Measurements from ENCODE around the gene CDK11A.
A peak's percentile ranks its signal among the peaks of the same experiment; 100 is the strongest.
"Not testable (repeated sequence)": the region's sequence is repeated elsewhere in the genome, so short reads cannot be mapped to it uniquely, and the experiment has no call there.

Gene CDK11A

DNA sequence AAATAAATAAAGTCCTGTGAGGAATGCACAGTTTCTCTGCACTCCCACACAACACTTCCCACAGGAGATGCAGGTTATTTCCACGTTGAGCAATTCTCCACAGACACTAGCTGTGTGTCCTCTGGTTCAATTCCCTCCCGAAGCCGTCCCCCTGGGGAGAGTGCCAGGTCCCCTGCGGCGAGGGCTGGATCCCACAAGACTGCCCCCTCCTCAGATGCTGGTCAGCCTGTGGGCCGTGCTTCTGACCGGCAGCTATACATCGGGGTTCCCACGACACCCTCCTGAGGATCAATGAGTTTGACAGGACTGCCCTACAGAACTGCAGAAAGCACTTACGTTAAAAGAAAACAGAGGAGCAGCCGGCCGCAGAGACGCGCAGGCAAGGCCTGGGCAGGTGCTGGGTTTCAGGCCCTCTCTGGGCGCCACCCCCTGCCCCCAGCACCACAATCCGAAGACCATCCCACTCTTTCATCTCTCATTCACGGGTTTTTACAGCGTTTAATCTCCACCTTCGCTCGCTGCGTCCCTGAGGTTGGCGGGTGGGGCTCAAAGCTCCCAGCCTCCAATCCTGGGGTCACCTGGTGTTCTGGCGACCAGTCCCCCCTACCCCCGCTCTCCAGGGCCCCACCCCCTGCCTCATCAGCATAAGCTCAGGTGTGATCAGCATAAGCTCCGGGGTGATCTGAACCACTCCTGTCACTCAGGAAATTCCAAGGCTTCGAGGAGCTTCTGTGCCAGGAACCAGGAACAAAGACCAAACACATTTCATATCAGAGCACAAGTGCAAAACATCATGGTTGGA, 40.9 kb downstream of the CDK11A start:
- DNase-seq, result no peak

DNA sequence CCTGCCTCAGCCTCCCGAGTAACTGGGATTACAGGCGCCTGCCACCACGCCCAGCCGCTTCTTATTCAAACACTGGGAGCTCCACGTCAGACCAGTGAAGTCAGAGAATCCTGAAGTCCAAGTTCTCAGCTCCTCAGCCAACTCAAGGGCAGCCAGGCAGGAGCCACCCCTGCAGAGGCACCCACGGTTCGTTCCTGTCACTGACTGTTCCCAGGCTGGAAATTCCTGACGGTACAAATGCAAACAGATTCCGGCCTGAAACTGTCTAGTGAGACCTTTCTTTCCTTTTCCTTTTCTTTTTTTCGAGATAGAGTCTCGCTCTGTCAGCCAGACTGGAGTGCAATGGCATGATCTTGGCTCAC, 43.3 kb downstream of the CDK11A start:
- DNase-seq, result no peak

DNA sequence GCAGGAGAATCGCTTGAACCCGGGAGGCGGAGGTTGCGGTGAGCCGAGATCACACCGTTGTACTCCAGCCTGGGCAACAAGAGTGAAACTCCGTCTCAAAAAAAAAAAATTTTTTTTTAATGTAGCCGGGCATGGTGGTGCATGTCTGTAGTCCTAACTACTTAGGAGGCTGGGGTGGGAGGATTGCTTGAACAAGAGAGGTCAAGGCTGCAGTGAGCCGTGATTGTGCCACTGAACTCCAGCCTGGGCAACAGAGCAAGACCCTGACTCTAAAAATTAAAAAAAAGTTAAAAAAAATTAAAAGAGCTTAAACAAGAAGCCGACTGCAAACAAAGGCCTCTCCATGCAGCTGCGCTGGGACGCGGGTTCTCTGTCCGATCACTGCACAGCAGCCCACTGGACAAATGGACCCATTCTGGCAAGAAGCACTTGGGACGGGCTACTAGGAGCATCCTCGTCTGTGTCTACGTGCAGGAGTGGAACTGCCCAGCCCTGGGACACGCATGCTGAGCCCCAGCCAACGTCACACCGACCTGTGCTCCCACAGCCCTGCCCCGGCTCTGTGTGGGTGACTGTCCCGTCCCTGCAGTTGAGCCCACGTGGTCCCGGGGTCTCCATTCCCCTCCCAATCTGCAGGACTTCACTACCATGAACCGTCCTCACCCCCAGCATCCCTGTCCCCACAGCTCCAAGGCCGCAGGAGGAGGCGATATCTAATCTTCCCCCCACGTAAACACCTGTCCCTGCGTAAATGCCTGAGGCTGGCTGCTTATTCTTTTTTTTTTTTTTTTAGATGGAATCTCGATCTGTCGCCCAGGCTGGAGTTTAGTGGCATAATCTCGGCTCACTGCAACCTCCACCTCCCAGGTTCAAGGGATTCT, 43.9 kb downstream of the CDK11A start:
- no peak for DNase-seq

DNA sequence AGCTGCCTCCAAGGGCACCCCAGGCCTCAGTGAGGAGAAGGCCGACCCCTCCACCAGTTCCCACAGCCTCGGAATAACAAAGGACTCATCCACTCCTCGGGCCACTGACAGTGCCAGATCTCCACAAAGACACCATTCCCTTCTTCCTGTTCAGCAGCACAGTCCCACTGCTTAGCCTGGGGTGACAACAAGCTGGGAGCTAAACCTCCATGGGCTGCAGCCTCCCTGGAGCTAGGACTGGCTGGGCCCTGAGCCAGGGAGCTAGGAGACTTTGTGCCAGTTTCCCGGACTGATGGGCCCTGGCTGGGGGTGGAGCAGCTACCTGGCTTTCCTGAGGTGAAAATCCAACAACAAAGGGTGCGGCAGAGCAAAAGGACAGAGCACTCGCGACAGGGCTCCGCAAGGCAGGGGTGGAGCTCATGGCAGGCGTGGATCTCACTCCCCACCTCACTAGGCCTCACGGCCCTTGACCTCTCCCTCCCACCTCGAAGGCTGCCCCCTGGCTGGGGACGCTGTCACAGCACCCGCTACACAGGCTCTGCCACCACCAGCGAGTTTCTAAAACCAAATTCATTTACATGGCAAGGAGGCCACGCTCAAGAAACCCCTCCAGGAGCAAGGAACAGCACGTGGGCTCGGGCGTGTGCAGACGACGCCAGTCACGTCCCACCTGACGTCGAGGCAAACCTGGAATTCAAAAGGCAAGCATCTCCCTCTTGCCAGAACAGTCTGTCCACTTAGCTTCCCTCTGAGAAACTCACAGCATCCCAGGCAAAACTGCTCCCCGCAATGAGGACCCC, 45.4 kb downstream of the CDK11A start:
- DNase-seq, result no peak

DNA sequence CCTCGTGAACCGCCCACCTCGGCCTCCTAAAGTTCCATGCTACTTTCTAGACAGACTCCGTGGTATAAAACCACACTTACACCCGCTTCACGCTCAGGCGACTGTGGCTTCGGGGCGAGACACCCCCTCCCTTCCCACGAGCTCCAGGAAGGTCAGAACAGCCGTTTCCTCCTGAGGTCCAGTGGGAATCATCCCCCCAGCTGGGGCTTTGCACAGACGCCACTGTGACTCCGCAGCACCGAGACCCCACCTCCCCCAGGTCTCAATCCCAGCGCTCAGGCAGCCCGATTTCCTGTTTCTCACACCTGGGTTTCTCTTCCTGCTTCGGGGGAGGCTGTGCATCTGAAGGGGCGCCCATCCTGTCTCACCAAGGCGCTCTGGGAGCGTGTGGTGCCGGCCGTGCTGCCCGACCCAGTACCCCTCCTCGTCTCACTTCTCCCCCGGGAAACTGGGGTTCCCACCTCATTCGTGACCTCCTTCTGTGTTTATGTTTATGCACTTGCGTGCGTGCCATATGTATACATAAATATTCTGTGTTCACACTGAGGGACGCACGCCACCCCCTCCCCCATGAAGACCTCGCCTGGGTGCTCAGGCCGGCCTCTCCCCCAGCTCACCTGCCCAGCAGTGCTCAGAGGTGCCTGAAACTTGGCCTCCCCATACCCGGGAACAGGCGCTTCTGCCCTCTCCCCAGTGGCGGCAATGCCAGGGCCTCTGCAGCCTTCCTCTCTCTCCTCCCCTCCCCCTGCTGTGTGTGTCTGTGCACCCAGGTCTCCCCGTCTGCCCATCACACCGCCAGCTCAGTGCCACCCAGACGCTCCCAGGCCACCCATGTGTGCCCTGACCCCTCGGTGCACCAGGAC, 46.2 kb downstream of the CDK11A start:
- DNase-seq, result peak; percentile 37

DNA sequence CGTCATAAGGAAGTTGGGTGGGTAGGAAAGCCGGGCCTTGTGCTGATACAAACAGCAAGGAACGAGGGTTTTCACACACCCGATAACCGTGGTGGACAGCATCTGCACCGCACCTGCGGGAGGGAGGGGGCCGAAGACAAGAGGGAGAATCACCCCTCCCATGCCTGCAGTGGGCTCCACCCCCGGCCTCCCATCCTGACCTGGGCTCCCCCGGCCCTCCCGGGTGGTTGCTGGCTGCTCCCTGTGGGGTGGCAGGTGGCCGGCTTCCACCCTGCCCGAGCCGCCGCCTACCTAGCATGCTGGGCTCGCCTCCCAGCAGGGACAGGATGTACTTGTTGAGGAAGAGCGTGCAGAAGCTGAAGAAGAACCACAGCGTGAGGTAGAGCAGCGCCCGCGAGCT, 48.1 kb downstream of the CDK11A start:
- DNase-seq, result not testable (repeated sequence)

DNA sequence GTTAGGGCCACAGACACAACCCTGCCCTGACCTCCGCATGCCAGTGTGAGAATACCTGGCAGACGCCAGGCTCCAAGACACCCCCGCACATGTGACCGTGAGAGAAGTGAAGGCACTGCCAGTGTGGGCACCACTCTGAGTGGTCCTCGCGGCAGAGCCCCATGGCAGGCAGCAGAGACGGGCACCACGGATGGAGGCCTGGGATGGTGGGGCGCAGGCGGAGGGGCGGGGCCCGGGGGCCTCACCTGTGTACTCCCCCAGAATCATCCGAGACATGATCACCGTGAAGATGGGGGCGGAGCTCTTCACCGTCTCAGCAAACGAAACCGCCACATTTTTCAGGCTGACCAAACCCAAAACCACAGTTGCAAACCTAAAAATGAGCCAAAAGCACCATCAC, 48.9 kb downstream of the CDK11A start:
- not testable (repeated sequence) for DNase-seq

DNA sequence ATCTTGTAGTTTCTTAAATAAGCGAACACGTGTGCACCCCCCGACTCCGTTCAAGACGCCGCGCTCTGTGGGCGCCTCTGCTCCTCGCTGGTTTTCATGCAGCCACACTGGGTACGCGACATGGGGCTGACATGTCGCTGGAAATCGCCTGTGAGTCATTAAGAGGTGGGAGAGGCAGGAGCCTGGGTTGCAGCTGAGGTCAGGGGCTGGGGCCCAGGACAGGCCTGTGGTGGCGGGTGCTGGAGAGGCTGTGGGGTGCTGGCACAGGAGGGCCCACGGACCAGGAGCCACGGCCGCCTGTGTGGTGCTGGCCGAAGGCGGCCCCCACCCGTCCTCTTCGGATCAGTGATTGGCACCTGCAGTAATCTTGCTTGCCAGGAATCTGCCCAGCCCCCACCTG, 49.4 kb downstream of the CDK11A start:
- DNase-seq, result not testable (repeated sequence)

DNA sequence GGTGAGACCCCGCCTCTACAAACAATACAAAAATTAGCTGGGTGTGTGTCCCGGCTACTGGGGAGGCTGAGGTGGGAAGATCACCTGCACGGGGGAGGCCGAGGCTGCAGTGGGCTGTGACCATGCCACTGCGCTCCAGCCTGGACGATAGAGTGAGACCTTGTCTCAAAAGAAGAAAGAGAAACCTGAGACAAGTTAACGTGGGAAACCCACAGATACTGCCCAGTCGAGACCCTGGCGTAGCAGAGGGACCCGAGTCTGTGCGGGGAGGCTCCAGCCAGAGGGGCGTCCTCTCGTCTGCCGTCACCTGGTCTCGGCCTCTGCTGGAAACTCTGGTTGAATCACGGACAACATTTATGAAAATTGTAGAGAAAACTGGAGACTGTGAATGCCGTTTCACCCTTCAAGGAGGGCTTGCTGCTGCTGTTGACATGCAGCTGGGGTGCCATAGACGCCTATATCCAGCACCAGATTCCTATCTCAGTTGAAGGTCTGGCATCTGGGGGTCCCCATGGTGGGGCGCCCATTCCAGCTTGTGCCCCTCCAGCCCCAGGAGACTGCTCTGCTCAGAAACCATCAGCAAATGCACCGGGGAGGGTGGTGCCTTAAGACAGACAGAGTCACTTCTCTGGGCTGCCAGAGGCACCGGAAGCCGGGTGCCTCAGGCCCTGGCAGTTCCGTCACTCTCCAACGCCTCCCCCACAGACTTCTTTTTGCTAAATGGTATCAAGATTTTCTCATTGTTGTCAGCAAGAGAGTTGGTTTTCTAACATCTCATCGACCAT, 51.8 kb downstream of the CDK11A start:
- DNase-seq, result no peak

DNA sequence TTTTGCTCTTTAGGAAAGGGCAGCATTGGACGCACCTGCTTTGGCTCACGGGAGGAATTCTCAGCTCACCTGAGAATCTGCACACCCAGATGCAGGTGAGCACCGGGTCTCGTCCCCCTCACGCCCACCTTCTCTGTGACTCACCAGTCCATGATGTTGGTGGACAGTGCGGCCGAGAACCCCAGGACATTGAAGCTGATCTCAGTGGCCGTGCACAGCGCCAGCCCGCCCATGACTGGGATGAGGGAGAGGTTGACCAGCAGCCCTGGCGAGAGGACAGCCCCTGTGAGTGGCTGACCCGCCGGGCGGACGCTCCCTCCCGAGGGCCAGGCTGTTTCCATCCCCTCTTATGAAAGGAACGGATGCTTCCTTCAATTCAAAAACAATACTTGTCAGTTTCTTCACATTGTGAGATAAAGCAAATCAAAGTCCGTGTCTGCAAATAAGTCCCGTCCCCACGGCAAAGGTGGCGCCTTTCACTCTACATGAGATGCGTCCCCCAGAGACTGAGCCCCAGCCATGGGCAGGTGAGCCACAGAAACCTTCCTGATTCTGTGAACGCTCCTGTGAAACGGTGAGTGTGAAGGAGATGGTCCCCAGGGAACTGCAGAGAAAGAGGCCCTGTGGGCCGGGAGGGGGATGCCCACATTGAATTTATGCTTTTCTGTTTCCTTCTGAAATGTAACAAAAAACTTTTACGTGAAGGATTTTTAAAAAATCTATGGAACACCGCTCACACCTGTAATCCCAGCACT, 52.6 kb downstream of the CDK11A start:
- no peak for DNase-seq

DNA sequence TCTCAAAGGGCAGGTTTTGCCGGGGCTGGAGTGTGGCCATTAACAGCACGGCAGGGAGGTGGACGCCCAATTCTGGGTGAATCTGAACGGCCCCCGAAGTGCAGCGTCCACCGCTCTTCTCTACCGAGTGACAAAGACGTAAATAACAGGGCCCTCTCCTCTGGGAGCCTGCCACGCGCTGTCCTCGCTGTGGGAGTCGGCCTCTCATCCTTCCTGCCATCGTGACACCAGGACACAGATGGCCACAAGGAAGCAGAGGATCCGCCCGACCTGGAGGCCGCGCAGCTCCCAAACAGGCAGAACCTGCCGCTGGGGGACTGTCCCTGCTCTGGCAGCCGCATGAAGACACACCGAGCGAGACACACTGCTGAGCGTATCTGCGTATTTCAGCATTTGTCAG, 53.3 kb downstream of the CDK11A start:
- DNase-seq, result no peak

DNA sequence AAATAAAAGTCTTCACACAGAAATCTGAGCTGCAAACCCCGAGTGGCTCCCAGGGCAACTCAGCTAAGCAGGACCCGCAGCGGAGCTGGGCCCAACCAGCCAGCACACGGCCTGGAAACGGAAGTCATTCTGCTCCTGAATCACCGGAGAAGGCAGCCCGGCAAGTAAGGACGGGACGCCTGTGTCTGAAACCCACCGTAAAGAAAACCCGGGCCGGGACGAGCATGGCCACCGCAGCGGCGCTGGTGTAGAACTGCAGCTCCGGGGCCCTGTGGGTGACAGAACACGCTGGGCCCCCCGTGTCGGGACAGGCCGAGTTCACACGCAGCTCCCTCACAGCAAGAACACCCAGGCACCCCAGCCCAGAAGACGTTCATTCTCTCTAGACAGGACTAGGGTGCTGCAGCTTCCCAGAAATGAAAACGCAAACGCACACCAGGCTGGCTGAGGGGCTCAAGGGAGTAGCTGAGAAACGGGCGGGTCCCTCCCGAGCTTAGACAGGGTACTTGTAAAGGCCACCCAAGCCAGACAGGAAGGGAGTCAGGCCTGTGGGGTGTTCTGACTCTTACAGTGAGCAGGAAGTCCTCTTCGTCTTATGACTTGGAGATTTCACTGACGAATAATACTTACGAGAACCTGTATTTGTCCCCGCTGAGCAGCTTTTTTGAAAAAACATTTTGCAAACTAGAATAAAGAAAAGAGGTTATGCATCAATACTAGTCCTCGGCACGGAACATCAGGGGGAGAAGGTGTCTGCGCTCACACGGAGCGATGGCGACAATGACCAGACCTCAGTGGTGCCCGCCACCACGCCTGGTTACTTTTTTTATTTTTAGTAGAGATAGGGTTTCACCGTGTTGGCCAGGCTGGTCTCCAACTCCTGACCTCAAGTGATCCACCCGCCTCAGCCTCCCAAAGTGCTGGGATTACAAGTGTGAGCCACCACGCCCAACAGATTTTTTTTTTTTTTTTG, 54.4 kb downstream of the CDK11A start:
- DNase-seq, result no peak

DNA sequence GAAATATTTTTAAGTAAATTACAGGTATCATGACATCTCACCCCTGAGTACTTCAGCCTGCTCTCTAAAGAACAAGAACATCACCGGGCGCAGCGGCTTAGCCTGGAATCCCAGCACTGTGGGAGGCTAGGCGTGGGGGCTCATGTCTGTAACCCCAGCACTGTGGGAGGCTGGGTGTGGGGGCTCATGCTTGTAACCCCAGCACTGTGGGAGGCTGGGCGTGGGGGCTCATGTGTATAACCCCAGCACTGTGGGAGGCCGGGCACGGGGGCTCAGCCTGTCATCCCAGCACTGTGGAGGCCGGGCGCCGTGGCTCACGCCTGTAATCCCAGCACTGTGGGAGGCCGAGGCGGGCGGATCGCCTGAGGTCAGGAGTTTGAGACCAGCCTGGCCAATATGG, 57.6 kb downstream of the CDK11A start:
- DNase-seq, result no peak

DNA sequence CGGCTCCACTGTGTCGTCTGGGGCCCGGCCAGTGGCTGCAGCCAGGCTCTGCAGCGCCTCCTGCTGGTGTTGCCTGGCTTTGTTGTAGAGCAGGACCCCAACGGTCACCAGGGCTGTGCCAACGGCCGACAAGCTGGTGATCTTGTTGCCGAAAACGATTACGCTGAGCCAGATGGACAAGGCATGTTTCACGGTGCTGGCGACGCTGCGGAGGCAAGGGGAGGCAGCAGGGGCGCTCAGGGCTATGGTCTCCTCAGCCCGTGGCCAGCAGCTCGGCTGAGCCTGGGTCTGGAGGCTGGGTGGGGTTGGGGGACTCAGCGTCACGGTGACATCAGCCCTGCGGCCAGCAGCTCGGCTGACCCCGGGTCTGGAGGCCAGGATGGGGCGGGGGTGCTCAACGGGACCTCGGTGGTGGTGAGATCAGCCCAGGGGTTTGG, 58.3 kb downstream of the CDK11A start:
- no peak for DNase-seq

DNA sequence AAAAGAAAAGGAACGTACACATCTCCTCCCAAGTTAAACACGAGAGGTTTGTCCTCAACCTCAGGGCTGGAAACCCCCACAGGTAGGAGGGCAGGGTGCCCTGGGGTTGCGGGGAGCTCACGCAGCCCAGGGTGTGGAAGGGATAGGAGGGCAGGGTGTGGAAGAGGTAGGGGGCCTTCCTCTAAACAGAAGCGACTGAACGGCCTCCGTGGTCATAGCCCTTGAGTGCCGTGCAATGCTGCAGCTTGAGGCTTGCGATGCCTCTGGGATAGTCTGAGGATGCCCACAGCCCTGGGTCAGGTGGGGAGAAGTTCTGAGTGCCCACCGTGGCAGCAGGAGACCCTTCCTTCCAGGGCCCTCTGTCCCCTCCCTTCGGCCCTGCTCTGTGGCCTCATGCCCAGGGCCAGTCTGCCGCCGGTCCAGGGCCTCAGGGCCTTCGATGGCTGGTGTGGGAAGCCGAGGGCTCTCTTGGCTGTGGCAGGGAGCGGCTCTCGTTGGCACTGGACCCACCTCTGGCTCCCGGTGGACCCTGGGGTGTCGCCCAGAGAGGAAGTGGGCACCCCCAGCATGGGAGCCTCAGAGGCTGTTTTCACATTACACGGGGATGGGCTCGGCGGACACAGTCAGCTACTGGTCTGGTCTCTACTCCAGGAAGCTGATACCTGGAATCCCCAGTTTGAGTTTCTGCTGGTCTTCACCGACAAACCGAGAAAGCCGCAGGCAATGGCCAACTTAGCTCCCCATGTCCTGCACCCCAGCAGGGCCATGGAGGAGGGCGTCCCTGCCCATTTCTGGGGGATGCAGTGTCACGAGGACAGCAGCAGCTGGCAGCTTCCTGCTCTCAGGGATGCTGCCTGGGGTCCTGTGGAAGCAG, 59.0 kb downstream of the CDK11A start:
- no peak for DNase-seq

DNA sequence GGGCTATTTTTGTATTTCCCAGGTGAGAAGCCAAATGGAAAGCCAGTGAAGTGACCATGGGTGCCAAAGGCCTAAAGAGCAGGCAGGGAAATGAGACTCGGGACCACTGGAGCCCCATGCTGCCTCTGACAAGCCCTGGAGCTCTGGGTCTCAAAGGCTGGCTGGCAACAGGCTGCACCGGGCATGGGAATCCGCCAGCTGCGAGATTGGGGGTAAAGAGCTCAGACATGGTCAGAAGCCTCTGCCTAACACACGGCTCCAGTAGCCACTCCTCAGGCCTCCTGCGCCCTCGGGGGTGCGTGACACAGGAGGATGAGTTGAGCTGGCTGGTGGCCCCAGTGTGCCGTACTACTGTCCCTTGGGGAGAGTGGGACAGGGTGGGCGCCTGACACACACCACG, 59.8 kb downstream of the CDK11A start:
- not testable (repeated sequence) for DNase-seq

DNA sequence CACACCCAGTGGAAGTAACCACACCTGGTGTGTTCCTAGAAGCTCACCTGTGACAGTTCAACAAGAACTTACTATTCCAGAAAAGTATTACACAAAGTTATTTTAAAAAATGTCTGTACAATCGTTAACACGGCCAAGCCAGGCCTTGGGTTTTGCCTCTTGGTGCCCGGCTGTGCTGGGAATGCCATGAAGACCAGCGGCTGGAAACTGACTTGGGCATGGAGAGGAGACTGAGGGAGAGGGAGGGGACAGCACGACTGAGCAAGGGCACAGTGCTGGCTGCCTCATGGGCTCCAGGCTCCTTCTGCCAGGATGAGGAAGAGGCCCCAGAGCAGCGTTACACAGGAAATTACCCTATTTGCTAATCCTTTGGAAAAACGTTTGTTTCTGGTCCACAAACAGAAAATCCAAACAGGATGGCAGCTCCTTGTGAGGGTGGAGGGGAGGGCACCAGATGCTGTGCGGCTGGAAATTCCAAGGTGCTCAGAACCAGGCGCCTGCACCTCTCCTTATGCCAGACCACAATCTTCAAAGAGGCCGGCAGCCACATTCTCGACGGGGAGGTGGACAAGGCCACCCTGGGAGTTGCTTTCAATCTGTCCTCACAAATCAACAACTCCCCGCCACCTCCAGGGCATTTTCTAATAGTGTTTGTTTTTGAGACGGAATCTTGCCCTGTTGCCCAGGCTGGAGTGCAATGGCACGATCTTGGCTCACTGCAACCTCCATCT, 61.2 kb downstream of the CDK11A start:
- not testable (repeated sequence) for DNase-seq

DNA sequence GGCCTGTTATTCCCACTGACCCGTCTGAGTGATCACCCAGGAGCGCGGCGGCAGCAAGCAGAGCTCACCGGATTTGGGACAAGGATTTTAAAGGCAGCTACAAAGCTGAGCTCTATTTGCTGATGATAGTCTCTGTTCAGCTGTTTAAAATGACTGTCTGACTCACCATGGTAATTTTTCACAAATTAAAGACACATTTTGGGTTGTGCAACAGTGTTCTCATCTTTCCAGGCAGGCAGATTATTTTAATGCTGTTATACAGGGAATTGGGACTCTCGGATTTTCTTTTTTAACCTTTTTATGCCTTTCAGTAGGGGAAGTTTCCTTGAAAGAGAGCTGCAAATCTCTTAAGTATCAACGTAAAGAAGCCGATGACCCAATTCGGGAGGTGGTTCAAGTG, 61.8 kb downstream of the CDK11A start:
- not testable (repeated sequence) for DNase-seq
